GM13976 (cell line): ENCODE data around the gene P4HB.

Experiments used
- DNase-seq: peaks from one replicate; pipeline ENCODE4 v3.0.0; 2012; ENCODE audit warnings: low spot score
- in situ Hi-C: fragments of 300-500 bp; cut with MboI; formaldehyde crosslinking; loops from one replicate; pipeline ENCODE4 v1.12.0; 2022; ENCODE audit warnings: low sequenced_read_pairs, mixed read lengths, inconsistent platforms; ENCODE audit not compliant: unreplicated experiment
- TF ChIP-seq, protein P1 (sequence below): IDR thresholded peaks from 2 replicates; pipeline ENCODE4 v1.5.1; 2012; ENCODE audit warnings: borderline replicate concordance, mild to moderate bottlenecking; ENCODE audit not compliant: insufficient read depth; ENCODE audit errors: extremely low read depth, missing control alignments, control extremely low read depth

Gene P4HB

DNA sequence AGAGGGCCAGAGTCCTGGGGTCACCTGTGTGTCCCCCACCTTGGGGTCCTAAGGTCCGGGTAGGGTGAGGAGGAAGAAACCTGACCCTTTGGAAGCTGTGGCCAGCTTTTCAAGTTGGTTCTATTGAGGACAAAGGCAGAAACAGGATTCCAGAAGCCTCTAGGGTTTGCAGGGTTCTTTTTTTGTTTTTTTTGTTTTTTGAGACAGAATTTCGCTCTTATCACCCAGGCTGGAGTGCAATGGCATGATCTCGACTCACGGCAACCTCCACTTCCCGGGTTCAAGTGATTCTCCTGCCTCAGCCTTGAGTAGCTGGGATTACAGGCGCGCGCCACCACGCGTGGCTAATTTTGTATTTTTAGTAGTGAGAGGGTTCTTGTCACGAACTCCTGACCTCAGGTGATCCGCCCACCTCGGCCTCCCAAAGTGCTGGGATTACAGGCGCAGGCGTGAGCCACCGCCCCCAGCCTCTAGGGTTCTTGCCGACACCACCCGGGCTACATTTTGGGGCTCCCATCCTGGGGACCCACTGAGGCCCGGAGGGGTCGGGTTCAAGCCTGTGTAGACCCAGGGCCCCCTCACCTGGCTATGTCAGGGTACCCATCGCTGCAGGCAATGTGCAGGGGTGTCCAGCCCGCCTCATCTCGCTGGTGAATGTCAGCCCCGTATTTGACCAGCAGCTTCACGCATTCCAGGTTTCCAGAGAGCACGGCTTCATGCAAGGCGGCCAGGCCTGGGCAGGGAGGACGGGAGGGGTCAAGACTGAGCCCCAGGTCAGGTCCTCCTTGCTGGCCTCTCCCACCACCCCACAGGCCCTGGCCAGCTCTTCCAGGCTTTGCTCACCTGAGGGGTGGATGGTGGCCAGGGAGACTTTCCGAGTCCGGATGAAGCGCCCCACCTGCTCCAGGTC, 26.2 kb downstream of the P4HB start:
- no peak for DNase-seq
- TF ChIP-seq, protein P1, sequence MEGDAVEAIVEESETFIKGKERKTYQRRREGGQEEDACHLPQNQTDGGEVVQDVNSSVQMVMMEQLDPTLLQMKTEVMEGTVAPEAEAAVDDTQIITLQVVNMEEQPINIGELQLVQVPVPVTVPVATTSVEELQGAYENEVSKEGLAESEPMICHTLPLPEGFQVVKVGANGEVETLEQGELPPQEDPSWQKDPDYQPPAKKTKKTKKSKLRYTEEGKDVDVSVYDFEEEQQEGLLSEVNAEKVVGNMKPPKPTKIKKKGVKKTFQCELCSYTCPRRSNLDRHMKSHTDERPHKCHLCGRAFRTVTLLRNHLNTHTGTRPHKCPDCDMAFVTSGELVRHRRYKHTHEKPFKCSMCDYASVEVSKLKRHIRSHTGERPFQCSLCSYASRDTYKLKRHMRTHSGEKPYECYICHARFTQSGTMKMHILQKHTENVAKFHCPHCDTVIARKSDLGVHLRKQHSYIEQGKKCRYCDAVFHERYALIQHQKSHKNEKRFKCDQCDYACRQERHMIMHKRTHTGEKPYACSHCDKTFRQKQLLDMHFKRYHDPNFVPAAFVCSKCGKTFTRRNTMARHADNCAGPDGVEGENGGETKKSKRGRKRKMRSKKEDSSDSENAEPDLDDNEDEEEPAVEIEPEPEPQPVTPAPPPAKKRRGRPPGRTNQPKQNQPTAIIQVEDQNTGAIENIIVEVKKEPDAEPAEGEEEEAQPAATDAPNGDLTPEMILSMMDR: no peak
- in situ Hi-C loops: no loop called here

DNA sequence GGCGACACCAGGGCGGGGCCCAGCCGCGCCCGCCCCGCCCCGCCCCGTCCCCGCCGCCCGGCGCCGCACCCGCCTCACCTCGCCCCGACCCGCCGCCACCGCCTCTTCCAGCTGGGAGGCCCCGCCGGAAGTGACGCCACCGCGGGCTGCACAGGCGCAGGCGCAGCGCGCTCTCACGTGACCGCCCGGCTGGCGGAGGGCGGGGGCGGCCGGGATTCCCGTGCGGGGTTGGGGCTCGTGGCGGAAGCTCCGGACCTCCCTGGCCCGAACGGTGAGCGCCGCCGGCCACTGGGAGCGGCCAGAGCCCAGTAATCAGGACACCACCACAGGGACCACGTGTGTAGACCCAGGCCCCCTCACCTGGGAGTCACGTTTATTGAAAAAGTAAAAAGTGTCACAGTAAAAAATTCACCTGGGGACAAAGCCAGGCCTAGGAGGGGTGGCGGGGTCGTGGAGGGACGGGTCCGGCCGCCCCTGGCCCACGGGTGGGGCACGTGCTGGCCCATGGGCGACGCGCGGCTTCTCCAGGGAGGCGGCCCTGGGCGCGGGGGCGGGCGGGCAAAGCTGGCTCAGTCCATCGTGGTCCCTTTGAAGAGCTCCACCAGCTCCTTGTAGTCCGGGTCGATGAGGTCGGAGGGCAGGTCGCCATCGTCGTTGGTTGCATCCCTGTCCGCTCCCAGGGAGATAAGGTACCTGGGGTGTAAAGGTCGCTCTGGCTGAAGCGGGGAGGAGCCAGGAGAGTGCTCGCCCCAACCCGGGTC, 27.0 kb downstream of the P4HB start, which contains the start of gene MCRIP1:
Gene MCRIP1 (minus strand): TSS at position 132 of the 761 bp plus-strand sequence. CDS start 8,785 bp downstream, outside the sequence.
- TF ChIP-seq, protein P1: no peak
- in situ Hi-C loops: no loop called here
- peak; percentile 99 for DNase-seq

DNA sequence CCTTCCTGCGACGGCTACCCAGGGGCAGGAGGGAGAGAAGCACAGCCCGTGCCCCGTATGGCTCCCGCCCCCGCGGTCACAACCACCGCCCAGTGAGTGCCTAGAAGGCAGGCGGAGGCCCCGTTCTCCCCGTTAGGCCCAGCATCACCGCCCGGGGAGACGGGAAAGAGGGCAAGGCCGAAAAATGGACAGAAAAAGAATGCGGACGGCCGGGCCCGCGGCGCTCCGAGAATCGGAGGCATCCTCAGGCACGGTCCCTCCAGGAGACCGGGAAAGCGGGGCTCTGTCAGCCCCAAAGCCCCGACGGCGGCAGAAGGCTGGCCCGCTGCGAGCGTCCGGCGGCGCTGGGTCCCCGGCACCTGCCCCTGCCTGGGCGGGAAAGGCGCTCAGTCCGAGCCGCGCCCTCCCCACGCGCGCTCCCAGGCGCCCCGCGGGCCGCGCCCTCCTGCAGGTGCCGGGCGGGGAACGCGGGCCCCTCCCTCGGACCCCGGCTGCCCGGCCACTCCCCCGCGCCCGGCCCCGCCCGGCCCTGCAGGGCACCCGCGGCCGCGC, 27.7 kb downstream of the P4HB start:
- TF ChIP-seq, protein P1: no peak
- DNase-seq: peak; percentile 67
- in situ Hi-C loops: no loop called here

DNA sequence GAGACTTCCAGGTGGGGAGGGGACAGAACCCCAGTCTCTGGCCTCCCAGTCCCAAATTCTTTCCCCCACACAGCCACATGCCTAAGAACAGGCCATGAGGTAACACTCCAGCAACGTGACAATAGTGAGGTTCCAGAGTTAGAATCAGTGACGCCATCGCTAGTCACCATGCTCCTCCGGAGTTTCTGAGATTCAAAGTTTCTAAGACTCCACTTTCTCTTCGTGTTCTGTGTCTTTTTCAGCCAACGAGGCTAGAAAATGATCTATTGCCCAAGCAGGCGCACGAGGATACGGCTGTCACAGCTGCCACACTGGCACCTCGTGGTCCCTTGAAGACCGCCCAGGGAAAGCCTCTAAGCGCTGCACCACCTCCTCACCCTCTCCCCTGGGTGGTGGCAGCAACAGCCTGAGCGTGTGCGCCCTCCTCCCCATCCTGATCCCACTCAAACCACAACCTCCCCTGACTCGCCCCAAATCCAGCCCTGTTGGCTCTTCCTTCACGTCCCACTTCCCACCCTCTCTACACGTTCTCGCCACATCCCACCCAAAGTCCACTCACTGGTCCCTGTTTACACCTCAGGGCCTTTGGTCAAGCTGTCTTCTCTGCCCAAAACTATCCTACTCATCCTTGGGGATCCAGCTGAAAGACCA, 28.3 kb downstream of the P4HB start:
- TF ChIP-seq, protein P1: no peak
- DNase-seq: no peak
- in situ Hi-C loops: no loop called here

DNA sequence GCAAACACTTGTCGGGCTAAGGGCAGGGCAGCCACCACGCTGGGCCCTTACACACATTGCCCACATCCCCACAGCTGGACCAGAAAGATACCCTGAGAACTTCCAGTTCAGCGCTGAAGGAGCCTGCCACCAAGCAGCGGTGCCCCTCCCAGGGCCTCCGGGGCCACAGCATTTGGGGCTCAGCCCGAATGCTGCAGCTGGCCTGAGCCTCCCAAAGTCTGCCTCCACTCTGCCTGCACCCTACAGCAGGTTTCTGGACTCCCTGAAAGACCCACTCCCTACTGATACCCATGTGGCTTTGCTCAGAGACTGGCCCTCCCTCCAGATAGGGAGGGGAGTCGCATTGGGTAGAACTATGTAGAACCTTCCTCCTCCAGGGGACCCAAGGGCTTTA, 28.8 kb downstream of the P4HB start:
- TF ChIP-seq, protein P1: no peak
- no peak for DNase-seq
- in situ Hi-C loops: no loop called here

DNA sequence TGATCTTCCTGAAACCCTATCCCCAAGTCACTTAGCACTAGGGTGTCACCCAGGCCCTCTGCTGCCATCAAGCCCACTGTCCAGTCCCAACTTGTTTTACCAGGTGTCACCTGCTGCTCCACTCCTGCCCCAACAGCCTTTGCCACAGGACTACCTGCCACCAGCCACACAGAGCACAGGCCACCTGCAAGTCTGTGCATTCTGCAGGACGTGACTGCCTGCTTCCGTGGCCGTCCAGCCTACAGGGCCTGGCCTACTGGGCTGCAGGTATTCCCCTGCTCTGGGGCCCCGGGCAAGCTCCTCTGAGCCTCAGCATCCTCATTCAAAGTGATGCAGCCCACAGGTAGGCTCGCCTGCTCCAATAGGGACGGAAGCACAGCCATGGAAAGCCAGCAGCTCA, 30.5 kb downstream of the P4HB start:
- TF ChIP-seq, protein P1: no peak
- in situ Hi-C loops: no loop called here
- no peak for DNase-seq
